GM12873 (cell line): Measurements from ENCODE around the gene ABLIM1.
A peak's percentile ranks its signal among the peaks of the same experiment; 100 is the strongest.

Experiments used
- CTCF ChIP-seq: IDR thresholded peaks from 2 replicates; pipeline ENCODE4 v1.5.1; 2012; ENCODE audit warnings: low read depth, mild to moderate bottlenecking, moderate library complexity, low read length, control low read depth; ENCODE audit not compliant: insufficient read depth; ENCODE audit errors: missing control alignments

Gene ABLIM1

GRCh38 chr10:114408112-114408967 lies 249.7 kb downstream of the ABLIM1 start:
- no peak for TF ChIP-seq CTCF

- no peak for TF ChIP-seq CTCF
These were observed 251.6 kb downstream of the ABLIM1 start for GRCh38 chr10:114406455-114406854.

GRCh38 chr10:114405011-114405350 lies 253.1 kb downstream of the ABLIM1 start:
- no peak for TF ChIP-seq CTCF

- no peak for TF ChIP-seq CTCF
These were observed 253.7 kb downstream of the ABLIM1 start, which contains the start of gene AFAP1L2 for GRCh38 chr10:114404171-114405010. Gene AFAP1L2, minus strand, starts transcription at chr10:114404502. Its CDS starts 47 bp downstream, at chr10:114404455.

- peak; percentile 19 for TF ChIP-seq CTCF
These were observed 254.4 kb downstream of the ABLIM1 start for GRCh38 chr10:114403541-114404161.

GRCh38 chr10:114402871-114403540 lies 255.1 kb downstream of the ABLIM1 start:
- no peak for TF ChIP-seq CTCF
